Small intestine (tissue), 16 donors: ENCODE measurements around the gene NDFIP1. TPM values are rescaled to one million over a fixed set of nuclear protein-coding genes. Genes with fewer than 3 reads are reported as not detected.

Source experiments
- DNase-seq, 2 donors: peaks; one replicate each; pipeline versions ENCODE4 v3.0.0 to v3.0.0-alpha.2; 2013
- FAIRE-seq: peaks from 2 replicates; lab custom pipeline; 2012; peaks lifted over from hg19 to GRCh38; lab: Jason Lieb, UNC
- H3K27ac ChIP-seq, 3 donors: one replicate each; pipeline ENCODE4 v1.5.1; 2013; ENCODE audit warnings: low read length in 2 of 3, mild to moderate bottlenecking in 2 of 3, control low read depth in 1 of 3, inconsistent platforms in 1 of 3, low read depth in 1 of 3, moderate library complexity in 1 of 3
- H3K27me3 ChIP-seq, 3 donors: one replicate each; pipeline ENCODE4 v1.6.1; 2013; ENCODE audit warnings: low read length in 3 of 3, inconsistent platforms in 1 of 3; ENCODE audit not compliant: control insufficient read depth in 3 of 3, insufficient read depth in 3 of 3
- H3K36me3 ChIP-seq, 3 donors: one replicate each; pipeline ENCODE4 v1.6.1; 2013; ENCODE audit warnings: low read length in 3 of 3, inconsistent platforms in 1 of 3, low read depth in 1 of 3, mild to moderate bottlenecking in 1 of 3, moderate library complexity in 1 of 3; ENCODE audit not compliant: control insufficient read depth in 3 of 3, insufficient read depth in 2 of 3
- H3K4me1 ChIP-seq, 3 donors: one replicate each; pipeline ENCODE4 v1.6.1; 2013; ENCODE audit warnings: low read length in 2 of 3, inconsistent platforms in 1 of 3, low read depth in 1 of 3, mild to moderate bottlenecking in 1 of 3, moderate library complexity in 1 of 3; ENCODE audit not compliant: control insufficient read depth in 3 of 3, insufficient read depth in 2 of 3
- H3K4me3 ChIP-seq, 3 donors: one replicate each; pipeline ENCODE4 v1.5.1; 2013; ENCODE audit warnings: low read length in 3 of 3, control low read depth in 1 of 3, inconsistent platforms in 1 of 3, low read depth in 1 of 3, mild to moderate bottlenecking in 1 of 3, moderate library complexity in 1 of 3
- H3K9me3 ChIP-seq, 2 donors: one replicate each; pipeline ENCODE4 v1.6.1; 2013; ENCODE audit warnings: low read depth in 1 of 2, low read length in 1 of 2; ENCODE audit not compliant: control insufficient read depth in 2 of 2, insufficient read depth in 1 of 2
- WGBS, 3 donors: extraction: QIAGEN DNeasy Blood & Tissue Kit; methylation state at CpG; one replicate each; pipeline ENCODE4 v1.1.7; 2013; 5-methylcytosine and 5-hydroxymethylcytosine counted together
- long read RNA-seq, 10 donors: transcript quantifications; one replicate each; lab custom pipeline, GENCODE V29; 2026
- polyA plus RNA-seq, 4 donors: library from polyadenylated mRNA; stranded (reverse) in 3 of 4; unstranded in 1 of 4; fragments of 200-250 nt in 3 of 4; fragments of 120-200 nt in 1 of 4; gene quantifications; one replicate each; pipeline versions ENCODE4 v1.2.1 to v1.2.3, GENCODE V29; 2013
- donor health status: healthy with polysubstance abuse.
- donor health status: control.
- donor health status: control.
- donor health status: Bipolar disorder and iron deficiency.
- donor health status: healthy.

The NDFIP1 gene
- polyA plus RNA-seq, result 10 to 100 TPM; 28.9 to 63.4 (median 37.6) TPM
- long read RNA-seq, donor 1, full-length matches to known transcripts, result 97 of 153 reads
- long read RNA-seq, donor 1, partial matches to known transcripts, result 56 of 153 reads
- long read RNA-seq, donor 1, other reads (novel, unspliced or antisense), result 0 of 153 reads
- long read RNA-seq, donor 2, transcript NDFIP1-201 (8 exons, 3,851 nt), result major isoform, 38 of 45 reads
- long read RNA-seq, donor 2, partial matches to known transcripts, result 7 of 45 reads
- long read RNA-seq, donor 2, other reads (novel, unspliced or antisense), result 0 of 45 reads
- long read RNA-seq, donor 3, full-length matches to known transcripts, result 23 of 75 reads
- long read RNA-seq, donor 3, partial matches to known transcripts, result 52 of 75 reads
- long read RNA-seq, donor 3, other reads (novel, unspliced or antisense), result 0 of 75 reads
- long read RNA-seq, donor 4, partial matches to known transcripts, result 0 of 1 reads
- long read RNA-seq, donor 4, other reads (novel, unspliced or antisense), result 0 of 1 reads
- long read RNA-seq, donor 5, transcript NDFIP1-201 (8 exons, 3,851 nt), result major isoform, 10 of 23 reads
- long read RNA-seq, donor 5, partial matches to known transcripts, result 13 of 23 reads
- long read RNA-seq, donor 5, other reads (novel, unspliced or antisense), result 0 of 23 reads
- long read RNA-seq, donor 6, transcript NDFIP1-201 (8 exons, 3,851 nt), result major isoform, 41 of 78 reads
- long read RNA-seq, donor 6, partial matches to known transcripts, result 36 of 78 reads
- long read RNA-seq, donor 6, other reads (novel, unspliced or antisense), result 0 of 78 reads
- long read RNA-seq, donor 7, full-length matches to known transcripts, result 79 of 119 reads
- long read RNA-seq, donor 7, partial matches to known transcripts, result 40 of 119 reads
- long read RNA-seq, donor 7, other reads (novel, unspliced or antisense), result 0 of 119 reads
- long read RNA-seq, donor 8, partial matches to known transcripts, result 0 of 4 reads
- long read RNA-seq, donor 8, other reads (novel, unspliced or antisense), result 0 of 4 reads
- long read RNA-seq, donor 9, partial matches to known transcripts, result 18 of 22 reads
- long read RNA-seq, donor 9, other reads (novel, unspliced or antisense), result 0 of 22 reads
- long read RNA-seq, donor 10, full-length matches to known transcripts, result 75 of 125 reads
- long read RNA-seq, donor 10, partial matches to known transcripts, result 50 of 125 reads
- long read RNA-seq, donor 10, other reads (novel, unspliced or antisense), result 0 of 125 reads

- Histone ChIP-seq H3K36me3 (no peaks in the 10 kb centered on the region), H3K4me3 (peak within 1 kb of the TSS; percentile 67 to 90 (median 87)), H3K27ac (peak within 1 kb of the TSS; percentile 81 to 99 (median 99)), H3K4me1 (peaks cover 0 to 6% (median 3%) of the 10 kb centered on the region in 3 donors), H3K9me3 (no peaks in the 10 kb centered on the region), H3K27me3 (no peaks in the 10 kb centered on the region)
- 1 to 2% (median 2%) methylated on average over 82 to 103 of the region's 103 CpGs for WGBS, 3 donors
- peak; percentile 87 to 96 for DNase-seq
- FAIRE-seq, result no peak
Measured at GRCh38 chr5:142108432-142109330, at the start of gene NDFIP1. TSS of gene NDFIP1 (plus strand) at chr5:142108779. CDS start at chr5:142108975, 196 bp downstream.

- Histone ChIP-seq H3K27ac (no peak overlapping the region), H3K4me3 (no peak overlapping the region), H3K27me3 (no peaks in the 10 kb centered on the region), H3K4me1 (peaks cover 0 to 10% (median 3%) of the 10 kb centered on the region in 3 donors), H3K9me3 (no peaks in the 10 kb centered on the region), H3K36me3 (no peaks in the 10 kb centered on the region)
- WGBS, 3 donors, result 85 to 89% (median 86%) methylated on average over 1 of the region's 1 CpG
- FAIRE-seq (no peak), DNase-seq (no peak)
Measured at GRCh38 chr5:142059304-142059940, 49.2 kb upstream of the NDFIP1 start.

GRCh38 chr5:142063376-142063775 is 45.2 kb upstream of the NDFIP1 start:
- no peak overlapping the region for H3K27ac ChIP-seq
- WGBS, 3 donors, result 68 to 70% (median 69%) methylated on average over 4 of the region's 4 CpGs
- FAIRE-seq (no peak), DNase-seq (no peak)
- H3K9me3 ChIP-seq, result no peaks in the 10 kb centered on the region
- H3K4me1 ChIP-seq, result peaks cover 0 to 10% (median 3%) of the 10 kb centered on the region in 3 donors
- H3K36me3 ChIP-seq, result no peaks in the 10 kb centered on the region
- peaks cover 0 to 3% (median 0%) of the 10 kb centered on the region in 3 donors for H3K27me3 ChIP-seq
- no peak overlapping the region for H3K4me3 ChIP-seq

- DNase-seq, result peak in 1 of 2 donors; percentile 35
- FAIRE-seq, result no peak
- no peaks in the 10 kb centered on the region for H3K36me3 ChIP-seq
- H3K4me1 ChIP-seq, result peaks cover 0 to 10% (median 3%) of the 10 kb centered on the region in 3 donors
- WGBS, 3 donors, result 25 to 72% (median 58%) methylated on average over 10 of the region's 10 CpGs
- H3K4me3 ChIP-seq, result no peak overlapping the region
- peaks cover 0 to 3% (median 0%) of the 10 kb centered on the region in 3 donors for H3K27me3 ChIP-seq
- no peak overlapping the region for H3K27ac ChIP-seq
- H3K9me3 ChIP-seq, result no peaks in the 10 kb centered on the region
Measured at GRCh38 chr5:142063878-142064331, 44.7 kb upstream of the NDFIP1 start.

- FAIRE-seq, result no peak
- DNase-seq, result peak in 1 of 2 donors; percentile 20
- WGBS, 3 donors, result 44 to 53% (median 51%) methylated on average over 2 of the region's 2 CpGs
Measured at GRCh38 chr5:142065273-142065672, 43.3 kb upstream of the NDFIP1 start.

DNA sequence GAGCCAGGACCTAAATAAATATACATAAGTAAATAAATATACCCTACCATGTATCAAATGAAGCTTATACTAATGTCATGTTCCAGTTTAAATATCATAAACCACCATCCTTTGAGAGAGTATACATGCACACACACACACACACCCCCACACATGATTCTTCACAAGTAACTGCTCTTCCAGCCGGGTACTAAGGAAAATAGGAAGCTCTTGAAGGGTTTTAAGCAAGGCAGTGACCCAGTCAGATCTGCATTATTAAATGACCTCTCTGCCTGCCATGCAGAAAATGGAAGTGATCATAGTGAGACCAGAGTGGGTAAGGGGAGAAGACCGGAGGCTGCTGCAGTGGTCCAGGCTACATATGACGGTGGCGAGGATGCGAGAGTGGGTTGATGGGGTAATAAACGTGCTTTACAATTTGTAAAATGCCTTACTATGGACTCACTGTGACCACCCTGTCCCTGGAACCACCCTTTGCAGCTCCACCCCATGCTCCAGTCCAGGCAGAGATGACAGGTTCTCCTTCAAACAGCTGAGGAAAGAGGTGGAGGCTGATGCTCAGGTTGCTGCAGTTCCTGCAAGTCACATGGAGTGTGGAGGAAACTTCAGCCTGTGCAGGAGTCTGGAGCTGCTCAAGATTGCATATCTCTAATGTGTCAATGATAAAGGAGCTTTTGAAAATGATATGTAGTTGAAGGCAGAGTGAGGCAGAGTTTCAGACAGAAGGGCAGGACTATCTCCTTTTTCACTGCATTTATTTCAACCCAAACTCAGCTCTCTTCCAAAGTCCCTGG is 38.8 kb upstream of the NDFIP1 start:
- no peak for FAIRE-seq
- Histone ChIP-seq H3K4me3 (no peak overlapping the region), H3K4me1 (no peaks in the 10 kb centered on the region), H3K9me3 (no peaks in the 10 kb centered on the region), H3K27me3 (peaks cover 0 to 3% (median 0%) of the 10 kb centered on the region in 3 donors), H3K27ac (no peak overlapping the region), H3K36me3 (no peaks in the 10 kb centered on the region)
- 81 to 86% (median 83%) methylated on average over 6 of the region's 6 CpGs for WGBS, 3 donors
- no peak for DNase-seq

More at GRCh38 chr5:142065273-142065672, 43.3 kb upstream of the NDFIP1 start:
- Histone ChIP-seq H3K4me3 (no peak overlapping the region), H3K9me3 (no peaks in the 10 kb centered on the region), H3K27ac (no peak overlapping the region), H3K36me3 (no peaks in the 10 kb centered on the region), H3K27me3 (peaks cover 0 to 3% (median 0%) of the 10 kb centered on the region in 3 donors), H3K4me1 (peaks cover 0 to 10% (median 3%) of the 10 kb centered on the region in 3 donors)
